Uterus (tissue), 2 donors: Measurements from ENCODE around the gene NDUFS3.

Experiments
- POLR2A ChIP-seq, 2 donors: fragments of 450-650 bp; IDR thresholded peaks; one replicate each; pipeline ENCODE4 v1.6.1; 2016; ENCODE audit warnings: antibody characterized with exemption in 2 of 2, mild to moderate bottlenecking in 1 of 2, moderate library complexity in 1 of 2
- TF ChIP-seq, protein P1 (sequence below), 4 experiments: fragments of 200-600 bp in 2 of 4; fragments of 450-650 bp in 2 of 4; sonication (generic) in 2 of 4; IDR thresholded peaks; one replicate each; pipeline ENCODE4 v1.5.1; 2016 to 2019; ENCODE audit warnings: antibody characterized with exemption in 4 of 4, mild to moderate bottlenecking in 2 of 4, moderate library complexity in 1 of 4

DNA sequence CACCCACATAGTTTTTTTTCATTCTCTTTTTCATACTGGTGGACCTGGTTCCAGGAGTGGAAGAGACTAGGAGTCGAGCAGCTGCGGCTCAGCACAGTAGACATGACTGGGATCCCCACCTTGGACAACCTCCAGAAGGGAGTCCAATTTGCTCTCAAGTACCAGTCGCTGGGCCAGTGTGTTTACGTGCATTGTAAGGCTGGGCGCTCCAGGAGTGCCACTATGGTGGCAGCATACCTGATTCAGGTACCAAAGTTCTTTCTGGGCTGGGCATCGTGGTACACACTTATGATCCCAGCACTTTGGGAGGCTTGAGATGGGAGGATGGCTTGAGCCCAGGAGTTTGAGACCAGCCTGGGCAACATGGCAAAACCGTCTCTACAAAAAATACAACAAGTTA, 9.2 kb upstream of the NDUFS3 start:
- TF ChIP-seq, protein P1, sequence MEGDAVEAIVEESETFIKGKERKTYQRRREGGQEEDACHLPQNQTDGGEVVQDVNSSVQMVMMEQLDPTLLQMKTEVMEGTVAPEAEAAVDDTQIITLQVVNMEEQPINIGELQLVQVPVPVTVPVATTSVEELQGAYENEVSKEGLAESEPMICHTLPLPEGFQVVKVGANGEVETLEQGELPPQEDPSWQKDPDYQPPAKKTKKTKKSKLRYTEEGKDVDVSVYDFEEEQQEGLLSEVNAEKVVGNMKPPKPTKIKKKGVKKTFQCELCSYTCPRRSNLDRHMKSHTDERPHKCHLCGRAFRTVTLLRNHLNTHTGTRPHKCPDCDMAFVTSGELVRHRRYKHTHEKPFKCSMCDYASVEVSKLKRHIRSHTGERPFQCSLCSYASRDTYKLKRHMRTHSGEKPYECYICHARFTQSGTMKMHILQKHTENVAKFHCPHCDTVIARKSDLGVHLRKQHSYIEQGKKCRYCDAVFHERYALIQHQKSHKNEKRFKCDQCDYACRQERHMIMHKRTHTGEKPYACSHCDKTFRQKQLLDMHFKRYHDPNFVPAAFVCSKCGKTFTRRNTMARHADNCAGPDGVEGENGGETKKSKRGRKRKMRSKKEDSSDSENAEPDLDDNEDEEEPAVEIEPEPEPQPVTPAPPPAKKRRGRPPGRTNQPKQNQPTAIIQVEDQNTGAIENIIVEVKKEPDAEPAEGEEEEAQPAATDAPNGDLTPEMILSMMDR (IDR thresholded peaks at IDR 0.05): no peak
- TF ChIP-seq POLR2A (IDR thresholded peaks at IDR 0.05): no peak
